ENCODE results near the gene CAPG. TPM values are rescaled to one million over a fixed set of nuclear protein-coding genes. Genes with fewer than 3 reads are reported as not detected.

CAPG gene
- total and polyA plus RNA-seq, 7 donors: 20.9 to 230 (median 33.0) TPM

DNA sequence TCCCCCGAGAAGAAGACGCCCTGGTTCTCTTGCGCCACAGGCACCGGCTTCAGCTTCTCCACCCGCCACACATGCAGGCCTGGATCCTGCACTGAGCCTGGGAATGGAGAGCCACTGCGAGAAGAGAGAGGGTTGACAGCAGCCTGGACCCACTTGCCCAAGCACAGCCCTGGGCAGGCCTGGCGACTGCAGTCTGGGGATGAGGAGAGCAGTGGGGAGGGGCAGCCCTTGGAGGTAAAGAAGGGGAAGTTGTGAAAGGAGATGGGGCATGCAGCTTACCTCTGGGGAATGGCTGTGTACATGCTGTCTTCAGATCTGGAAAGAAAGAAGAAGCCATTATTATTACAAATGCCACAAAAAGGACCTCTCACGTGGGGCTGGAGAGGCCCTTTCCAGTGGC lies 8.3 kb downstream of the CAPG start:
- peak; percentile 60 for DNase-seq
- Histone ChIP-seq H3K4me1 (peaks cover 0 to 17% (median 7%) of the 10 kb centered on the region in 4 donors), H3K4me3 (no peak overlapping the region), H3K27ac (no peak overlapping the region), H3K36me3 (peaks cover 0 to 3% (median 0%) of the 10 kb centered on the region in 4 donors), H3K9me3 (no peaks in the 10 kb centered on the region), H3K27me3 (no peaks in the 10 kb centered on the region)
- intact Hi-C loops (cut with DNase I): no loop called here
- 86 to 94% methylated on average over 8 of the region's 8 CpGs for WGBS, 2 donors
- TF ChIP-seq POLR2AphosphoS5 (IDR thresholded peaks at IDR 0.05) (no peak), EP300 (IDR thresholded peaks at IDR 0.05) (no peak), POLR2A (IDR thresholded peaks at IDR 0.05) (no peak)
- TF ChIP-seq, protein P1, sequence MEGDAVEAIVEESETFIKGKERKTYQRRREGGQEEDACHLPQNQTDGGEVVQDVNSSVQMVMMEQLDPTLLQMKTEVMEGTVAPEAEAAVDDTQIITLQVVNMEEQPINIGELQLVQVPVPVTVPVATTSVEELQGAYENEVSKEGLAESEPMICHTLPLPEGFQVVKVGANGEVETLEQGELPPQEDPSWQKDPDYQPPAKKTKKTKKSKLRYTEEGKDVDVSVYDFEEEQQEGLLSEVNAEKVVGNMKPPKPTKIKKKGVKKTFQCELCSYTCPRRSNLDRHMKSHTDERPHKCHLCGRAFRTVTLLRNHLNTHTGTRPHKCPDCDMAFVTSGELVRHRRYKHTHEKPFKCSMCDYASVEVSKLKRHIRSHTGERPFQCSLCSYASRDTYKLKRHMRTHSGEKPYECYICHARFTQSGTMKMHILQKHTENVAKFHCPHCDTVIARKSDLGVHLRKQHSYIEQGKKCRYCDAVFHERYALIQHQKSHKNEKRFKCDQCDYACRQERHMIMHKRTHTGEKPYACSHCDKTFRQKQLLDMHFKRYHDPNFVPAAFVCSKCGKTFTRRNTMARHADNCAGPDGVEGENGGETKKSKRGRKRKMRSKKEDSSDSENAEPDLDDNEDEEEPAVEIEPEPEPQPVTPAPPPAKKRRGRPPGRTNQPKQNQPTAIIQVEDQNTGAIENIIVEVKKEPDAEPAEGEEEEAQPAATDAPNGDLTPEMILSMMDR (IDR thresholded peaks at IDR 0.05): no peak

DNA sequence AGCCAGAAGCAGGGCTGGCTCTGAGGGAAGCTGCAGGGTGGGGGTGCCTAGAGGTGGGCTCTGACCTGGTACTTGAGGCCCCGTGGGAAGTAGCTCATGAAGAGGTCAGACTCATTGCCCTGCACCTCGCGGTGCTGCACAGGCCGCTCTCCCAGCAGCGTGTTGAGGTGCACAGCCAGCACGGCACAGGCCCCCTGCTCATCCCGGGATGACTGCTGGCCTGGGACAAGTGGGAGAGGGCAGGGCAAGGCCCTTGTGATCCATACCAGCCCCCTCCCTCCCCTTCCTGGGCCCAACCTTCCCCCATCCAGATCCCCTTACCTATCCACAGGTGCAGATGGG lies 8.7 kb downstream of the CAPG start:
- peaks cover 0 to 21% (median 11%) of the 10 kb centered on the region in 4 donors for H3K4me1 ChIP-seq
- H3K27ac ChIP-seq: no peak overlapping the region
- H3K4me3 ChIP-seq: no peak overlapping the region
- 93% methylated on average over 7 of the region's 7 CpGs for WGBS, 2 donors
- TF ChIP-seq, protein P1 (IDR thresholded peaks at IDR 0.05): no peak
- TF ChIP-seq POLR2A (IDR thresholded peaks at IDR 0.05): no peak
- no peak for TF ChIP-seq POLR2AphosphoS5 (IDR thresholded peaks at IDR 0.05)
- no peak for TF ChIP-seq EP300 (IDR thresholded peaks at IDR 0.05)
- no peaks in the 10 kb centered on the region for H3K9me3 ChIP-seq
- intact Hi-C loops (cut with DNase I): no loop called here
- DNase-seq: peak; percentile 46
- H3K27me3 ChIP-seq: no peaks in the 10 kb centered on the region
- peaks cover 0 to 3% (median 0%) of the 10 kb centered on the region in 4 donors for H3K36me3 ChIP-seq

DNA sequence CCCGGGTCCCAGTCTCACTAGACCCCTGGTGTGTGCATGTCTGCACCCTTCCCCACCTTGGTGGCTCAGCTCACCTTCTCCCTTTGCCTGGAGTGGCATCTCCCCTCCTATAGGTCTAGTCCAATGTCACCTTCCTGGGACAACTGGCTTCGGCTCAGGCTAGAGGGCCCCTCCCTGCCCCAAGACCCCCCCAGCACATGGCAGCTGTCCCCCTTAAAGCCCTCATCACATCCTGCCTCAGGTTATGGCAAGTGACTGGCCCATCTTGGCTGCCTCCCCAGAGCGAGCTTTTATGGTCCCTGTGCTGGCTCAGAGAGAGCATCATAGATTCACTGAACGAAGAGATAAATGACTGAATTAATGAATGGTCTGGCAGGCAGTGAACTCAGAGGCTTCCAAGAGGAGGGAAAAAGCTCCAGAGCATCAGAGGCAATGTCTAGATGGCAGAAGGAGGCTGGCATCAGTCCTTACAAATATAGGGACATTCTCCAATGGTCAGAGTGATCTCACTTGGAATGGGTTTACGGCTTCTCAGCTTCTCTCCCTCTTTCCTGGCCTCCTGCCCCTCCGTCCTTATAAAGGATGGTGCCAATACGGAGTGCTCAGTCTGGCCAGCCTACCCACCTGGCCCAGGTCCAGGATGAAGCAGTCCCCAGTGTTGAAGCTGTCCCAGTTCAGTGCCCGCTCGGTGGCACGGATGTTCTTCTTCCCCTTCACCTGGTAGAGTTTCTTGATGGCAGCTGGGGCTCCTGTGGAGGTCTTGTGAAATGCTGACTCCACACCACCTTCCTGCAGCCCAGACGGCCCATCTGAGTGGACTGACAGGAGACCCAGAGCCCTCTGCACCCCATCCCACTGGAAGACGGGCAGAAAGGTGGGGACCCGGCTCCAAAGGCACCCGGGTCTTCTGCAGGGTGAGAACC lies 9.4 kb downstream of the CAPG start:
- Histone ChIP-seq H3K4me3 (no peak overlapping the region), H3K4me1 (peaks cover 0 to 27% (median 17%) of the 10 kb centered on the region in 4 donors), H3K36me3 (peaks cover 0 to 3% (median 0%) of the 10 kb centered on the region in 4 donors), H3K27me3 (no peaks in the 10 kb centered on the region), H3K27ac (peak overlapping the region in 2 of 4 donors; percentile 16 to 25), H3K9me3 (no peaks in the 10 kb centered on the region)
- TF ChIP-seq EP300 (IDR thresholded peaks at IDR 0.05) (no peak), POLR2AphosphoS5 (IDR thresholded peaks at IDR 0.05) (no peak), POLR2A (IDR thresholded peaks at IDR 0.05) (no peak)
- TF ChIP-seq, protein P1 (IDR thresholded peaks at IDR 0.05): no peak
- 90 to 93% methylated on average over 14 of the region's 14 CpGs for WGBS, 2 donors
- intact Hi-C loops (cut with DNase I): no loop called here
- peak; percentile 57 for DNase-seq

DNA sequence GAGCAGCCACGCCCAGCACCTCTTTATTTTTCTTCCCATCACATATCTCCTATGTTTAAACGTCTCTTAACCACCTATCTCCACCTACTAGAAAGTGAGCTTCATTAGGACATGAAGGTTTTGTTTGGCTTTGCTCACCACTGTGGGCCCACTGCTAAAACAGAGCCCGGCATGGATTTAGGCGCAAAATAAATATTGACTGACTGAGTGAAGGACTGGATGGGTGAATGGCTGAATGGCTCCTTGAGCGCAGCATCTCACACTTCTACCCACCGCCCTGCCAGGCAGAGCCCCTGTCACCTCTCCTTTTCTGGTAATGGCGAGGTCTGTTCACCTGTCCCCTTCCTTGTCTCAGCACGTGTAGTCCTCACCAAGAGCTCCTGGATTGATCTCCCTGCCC lies 10.1 kb downstream of the CAPG start:
- Histone ChIP-seq H3K36me3 (peaks cover 0 to 7% (median 0%) of the 10 kb centered on the region in 4 donors), H3K9me3 (no peaks in the 10 kb centered on the region), H3K4me1 (peaks cover 0 to 27% (median 17%) of the 10 kb centered on the region in 4 donors), H3K27me3 (no peaks in the 10 kb centered on the region), H3K27ac (peak overlapping the region in 1 of 4 donors; percentile 16), H3K4me3 (no peak overlapping the region)
- intact Hi-C loops (cut with DNase I): no loop called here
- 94 to 95% methylated on average over 8 of the region's 8 CpGs for WGBS, 2 donors
- peak; percentile 38 for DNase-seq
- TF ChIP-seq POLR2A (IDR thresholded peaks at IDR 0.05) (no peak), EP300 (IDR thresholded peaks at IDR 0.05) (no peak), POLR2AphosphoS5 (IDR thresholded peaks at IDR 0.05) (no peak)
- TF ChIP-seq, protein P1 (IDR thresholded peaks at IDR 0.05): no peak

All from sigmoid colon (tissue), 7 donors.